ENCODE results near the gene EPG5.

The EPG5 gene

GRCh38 chr18:45880876-45881558, 86.1 kb downstream of the EPG5 start:
- no peak for TF ChIP-seq CTCF (IDR thresholded peaks at IDR 0.05; ENCODE audit: insufficient read depth, low read length, poor library complexity, severe bottlenecking)
- TF ChIP-seq EZH2phosphoT487 (conservative IDR thresholded peaks at IDR 0.05; ENCODE audit: low read length), result no peak
- 0 out of 2 replicates have a peak, but pooled peaks cover 7% of the 10 kb centered on the region for H3F3A ChIP-seq (ENCODE audit: insufficient read depth)
- H2AFZ ChIP-seq (ENCODE audit: low read depth, low read length, severe bottlenecking), result no peak overlapping the region
- H3K4me3 ChIP-seq (ENCODE audit: insufficient read depth, low read length, poor library complexity, severe bottlenecking), result no peak overlapping the region
- H3K9ac ChIP-seq (ENCODE audit: low read length), result no peak overlapping the region
- H3K27me3 ChIP-seq (ENCODE audit: low read length), result no peaks in the 10 kb centered on the region
- no peaks in the 10 kb centered on the region for H3K9me2 ChIP-seq (replicated peaks; ENCODE audit: insufficient read depth, low read length)
- no peaks in the 10 kb centered on the region for H3K79me2 ChIP-seq (ENCODE audit: insufficient read depth, low read length)
- H3K36me3 ChIP-seq (ENCODE audit: low read length), result peaks cover 14% of the 10 kb centered on the region
- H4K20me1 ChIP-seq (ENCODE audit: low read depth, low read length), result no peaks in the 10 kb centered on the region; the same call in 1 of the 2 replicates
- no peak overlapping the region for H3K4me2 ChIP-seq (ENCODE audit: low read depth, low read length, poor library complexity, severe bottlenecking)
- no peaks in the 10 kb centered on the region for H3K9me3 ChIP-seq (ENCODE audit: insufficient read depth, low read length)
- H3K27ac ChIP-seq (ENCODE audit: low read depth, low read length), result no peak overlapping the region

DNA sequence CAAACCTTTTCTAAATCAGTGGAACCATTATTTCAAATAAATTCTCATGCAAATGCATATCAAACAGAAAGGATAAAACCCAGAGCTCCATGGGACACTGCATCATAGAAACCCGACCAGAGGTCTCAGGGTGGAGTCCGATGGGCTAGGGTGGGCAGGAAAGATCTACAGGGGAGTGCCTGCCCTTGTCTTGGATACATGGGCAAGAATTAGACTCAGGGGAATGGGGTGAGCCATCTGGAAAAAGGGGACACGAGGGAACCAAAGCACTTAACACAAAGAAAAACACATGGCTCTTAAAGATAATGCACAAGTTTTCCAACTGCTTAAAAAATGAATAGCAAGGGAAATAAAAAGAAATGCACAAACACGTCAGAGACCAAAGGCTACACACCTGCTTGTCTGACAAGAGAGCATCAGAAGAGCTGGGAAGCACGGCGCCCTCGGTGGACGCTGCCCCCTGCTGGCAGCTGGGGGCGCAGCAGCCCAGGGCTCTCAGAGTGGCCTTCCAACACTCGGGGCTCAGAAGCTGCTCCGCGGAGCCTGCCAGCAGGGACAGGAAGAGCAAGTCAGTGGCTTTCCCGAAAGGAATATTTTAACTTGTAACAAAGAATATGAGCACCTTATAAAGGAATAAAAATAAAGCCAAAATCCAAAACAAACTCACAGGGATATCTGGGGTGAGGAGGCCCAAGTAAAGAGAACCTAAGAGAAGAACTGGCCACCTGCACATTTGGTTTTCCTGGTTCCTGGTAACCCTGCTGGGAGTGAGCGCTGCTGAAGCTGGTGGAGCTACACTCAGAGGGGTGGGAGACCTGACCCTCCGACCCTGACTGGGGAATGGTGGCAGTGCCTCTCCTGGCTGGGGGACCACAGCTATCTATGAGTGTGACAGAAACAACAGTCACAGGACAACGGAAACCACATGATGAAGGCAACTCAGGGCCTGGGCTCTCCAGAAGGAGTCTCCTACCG, 87.2 kb downstream of the EPG5 start:
- peak; percentile 100 for TF ChIP-seq CTCF (IDR thresholded peaks at IDR 0.05; ENCODE audit: insufficient read depth, low read length, poor library complexity, severe bottlenecking)
- TF ChIP-seq EZH2phosphoT487 (conservative IDR thresholded peaks at IDR 0.05; ENCODE audit: low read length), result no peak
- Histone ChIP-seq H3K9ac (ENCODE audit: low read length) (no peak overlapping the region), H4K20me1 (ENCODE audit: low read depth, low read length) (no peaks in the 10 kb centered on the region), H3K9me2 (replicated peaks; ENCODE audit: insufficient read depth, low read length) (no peaks in the 10 kb centered on the region), H3K27ac (ENCODE audit: low read depth, low read length) (no peak overlapping the region), H3K4me2 (ENCODE audit: low read depth, low read length, poor library complexity, severe bottlenecking) (no peak overlapping the region), H3K4me3 (ENCODE audit: insufficient read depth, low read length, poor library complexity, severe bottlenecking) (no peak overlapping the region), H3K79me2 (ENCODE audit: insufficient read depth, low read length) (no peaks in the 10 kb centered on the region), H2AFZ (ENCODE audit: low read depth, low read length, severe bottlenecking) (no peak overlapping the region), H3K36me3 (ENCODE audit: low read length) (peaks cover 18% of the 10 kb centered on the region), H3F3A (ENCODE audit: insufficient read depth) (0 out of 2 replicates have a peak, but pooled peaks cover 11% of the 10 kb centered on the region), H3K27me3 (ENCODE audit: low read length) (no peaks in the 10 kb centered on the region), H3K9me3 (ENCODE audit: insufficient read depth, low read length) (no peaks in the 10 kb centered on the region)

DNA sequence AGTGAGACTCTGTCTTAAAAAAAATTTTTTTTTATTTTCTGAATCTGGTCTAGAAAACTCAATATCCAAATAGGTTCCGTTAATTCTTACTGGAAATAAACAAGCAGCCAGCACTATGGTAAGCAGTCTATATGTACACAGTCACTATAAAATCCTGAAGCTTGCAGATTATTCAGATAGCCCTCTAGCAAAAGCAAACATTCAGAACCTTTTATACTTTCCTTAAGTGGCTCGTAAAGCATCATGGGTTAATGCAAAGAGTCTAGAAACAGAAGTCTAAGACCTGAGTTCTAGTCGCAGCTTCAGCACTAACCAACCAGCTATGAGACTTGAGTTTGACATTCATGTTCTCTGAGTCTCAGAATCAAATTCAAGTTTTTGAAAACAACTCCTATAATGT, 89.7 kb downstream of the EPG5 start:
- no peak for TF ChIP-seq EZH2phosphoT487 (conservative IDR thresholded peaks at IDR 0.05; ENCODE audit: low read length)
- TF ChIP-seq CTCF (IDR thresholded peaks at IDR 0.05; ENCODE audit: insufficient read depth, low read length, poor library complexity, severe bottlenecking), result no peak
- H3K36me3 ChIP-seq (ENCODE audit: low read length), result peaks cover 22% of the 10 kb centered on the region
- H3K9ac ChIP-seq (ENCODE audit: low read length), result no peak overlapping the region
- 0 out of 2 replicates have a peak, but pooled peaks cover 13% of the 10 kb centered on the region for H3F3A ChIP-seq (ENCODE audit: insufficient read depth)
- H3K27ac ChIP-seq (ENCODE audit: low read depth, low read length), result no peak overlapping the region
- no peaks in the 10 kb centered on the region for H3K79me2 ChIP-seq (ENCODE audit: insufficient read depth, low read length)
- H3K4me2 ChIP-seq (ENCODE audit: low read depth, low read length, poor library complexity, severe bottlenecking), result no peak overlapping the region
- H2AFZ ChIP-seq (ENCODE audit: low read depth, low read length, severe bottlenecking), result no peak overlapping the region
- H3K9me3 ChIP-seq (ENCODE audit: insufficient read depth, low read length), result no peaks in the 10 kb centered on the region
- no peaks in the 10 kb centered on the region for H3K27me3 ChIP-seq (ENCODE audit: low read length)
- no peak overlapping the region for H3K4me3 ChIP-seq (ENCODE audit: insufficient read depth, low read length, poor library complexity, severe bottlenecking)
- no peaks in the 10 kb centered on the region for H3K9me2 ChIP-seq (replicated peaks; ENCODE audit: insufficient read depth, low read length)
- no peaks in the 10 kb centered on the region for H4K20me1 ChIP-seq (ENCODE audit: low read depth, low read length)
